ENCODE measurements around the gene MAP6D1. TPM values are rescaled to one million over a fixed set of nuclear protein-coding genes. Genes with fewer than 3 reads are reported as not detected.

MAP6D1 gene
- total and polyA plus RNA-seq, 2 of the 4 experiments (the other 2 are of a cell fraction): 2.7 to 5.2 TPM

- no peak overlapping the region for H3K4me2 ChIP-seq (ENCODE audit: low read depth, low read length)
- CTCF ChIA-PET: no interaction called here
- no peaks in the 10 kb centered on the region for H3K9me3 ChIP-seq (ENCODE audit: control insufficient read depth, insufficient read depth, low read length)
- POLR2A ChIA-PET (ENCODE audit: unreplicated experiment): no interaction called here
- no peak overlapping the region for H3K4me3 ChIP-seq (ENCODE audit: insufficient read depth, low read depth, low read length)
- no peak overlapping the region for H4K8ac ChIP-seq (ENCODE audit: low read depth in 2 of 2, low read length in 2 of 2)
- no peak overlapping the region for H4K5ac ChIP-seq (ENCODE audit: low read depth, low read length)
- H2BK15ac ChIP-seq (ENCODE audit: low read depth, low read length): no peak overlapping the region
- no peak overlapping the region for H3K23ac ChIP-seq (ENCODE audit: low read depth, low read length)
- in situ Hi-C loops (cut with MboI; ENCODE audit: low sequenced_read_pairs) (no loop called here), dilution Hi-C loops (cut with HindIII; ENCODE audit: low sequenced_read_pairs, unreplicated experiment) (no loop called here), intact Hi-C loops (cut with micrococcal nuclease) (no loop called here)
- DNase-seq (no peak), ATAC-seq (ENCODE audit: low read depth) (no peak)
- no peaks in the 10 kb centered on the region for H3K4me1 ChIP-seq (ENCODE audit: control insufficient read depth, insufficient read depth, low read length)
- peaks cover 65% of the 10 kb centered on the region for H3K36me3 ChIP-seq (ENCODE audit: control insufficient read depth, insufficient read depth, low read length)
- BruUV-seq (replicated peaks): no TSS peak
- no peaks in the 10 kb centered on the region for H3K27me3 ChIP-seq (ENCODE audit: control insufficient read depth, insufficient read depth, low read length)
- H2AK9ac ChIP-seq (replicated peaks; ENCODE audit: low read depth, low read length, poor library complexity): no peak overlapping the region
- H3K9me1 ChIP-seq (ENCODE audit: insufficient read depth, low read length): no peaks in the 10 kb centered on the region
- no peak overlapping the region for H4K91ac ChIP-seq (ENCODE audit: insufficient read depth, low read depth, low read length)
- no peak overlapping the region for H3K9ac ChIP-seq (ENCODE audit: low read depth, low read length)
- H2BK20ac ChIP-seq (ENCODE audit: low read depth, low read length): no peak overlapping the region
- no peak for TF ChIP-seq MAFK (IDR thresholded peaks at IDR 0.05; ENCODE audit: low read depth, low read length)
- no peak for TF ChIP-seq CEBPB (IDR thresholded peaks at IDR 0.05; ENCODE audit: low read depth, low read length)
- TF ChIP-seq BHLHE40 (IDR thresholded peaks at IDR 0.05; ENCODE audit: low read depth, low read length): no peak
- TF ChIP-seq RAD21 (IDR thresholded peaks at IDR 0.05; ENCODE audit: low read length): no peak
- no peak for TF ChIP-seq MAZ (IDR thresholded peaks at IDR 0.05; ENCODE audit: borderline replicate concordance, low read depth, low read length)
- TF ChIP-seq RCOR1 (IDR thresholded peaks at IDR 0.05; ENCODE audit: insufficient replicate concordance, low read length): no peak
- TF ChIP-seq ELK1 (IDR thresholded peaks at IDR 0.05; ENCODE audit: borderline replicate concordance, low read depth, low read length): no peak
- no peak for TF ChIP-seq MXI1 (IDR thresholded peaks at IDR 0.05; ENCODE audit: borderline replicate concordance, low read depth, low read length)
- TF ChIP-seq SMC3 (IDR thresholded peaks at IDR 0.05; ENCODE audit: low read depth, low read length): no peak
- no peak for TF ChIP-seq NFE2L2 (IDR thresholded peaks at IDR 0.05; ENCODE audit: low read depth, low read length)
- TF ChIP-seq, protein P1, sequence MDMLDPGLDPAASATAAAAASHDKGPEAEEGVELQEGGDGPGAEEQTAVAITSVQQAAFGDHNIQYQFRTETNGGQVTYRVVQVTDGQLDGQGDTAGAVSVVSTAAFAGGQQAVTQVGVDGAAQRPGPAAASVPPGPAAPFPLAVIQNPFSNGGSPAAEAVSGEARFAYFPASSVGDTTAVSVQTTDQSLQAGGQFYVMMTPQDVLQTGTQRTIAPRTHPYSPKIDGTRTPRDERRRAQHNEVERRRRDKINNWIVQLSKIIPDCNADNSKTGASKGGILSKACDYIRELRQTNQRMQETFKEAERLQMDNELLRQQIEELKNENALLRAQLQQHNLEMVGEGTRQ (IDR thresholded peaks at IDR 0.05; ENCODE audit: low read depth, low read length): no peak
- no peak for TF ChIP-seq CHD1 (IDR thresholded peaks at IDR 0.05; ENCODE audit: low read depth, low read length)
- no peak for TF ChIP-seq FOS (IDR thresholded peaks at IDR 0.05; ENCODE audit: low read depth, low read length)
- TF ChIP-seq, protein P2, sequence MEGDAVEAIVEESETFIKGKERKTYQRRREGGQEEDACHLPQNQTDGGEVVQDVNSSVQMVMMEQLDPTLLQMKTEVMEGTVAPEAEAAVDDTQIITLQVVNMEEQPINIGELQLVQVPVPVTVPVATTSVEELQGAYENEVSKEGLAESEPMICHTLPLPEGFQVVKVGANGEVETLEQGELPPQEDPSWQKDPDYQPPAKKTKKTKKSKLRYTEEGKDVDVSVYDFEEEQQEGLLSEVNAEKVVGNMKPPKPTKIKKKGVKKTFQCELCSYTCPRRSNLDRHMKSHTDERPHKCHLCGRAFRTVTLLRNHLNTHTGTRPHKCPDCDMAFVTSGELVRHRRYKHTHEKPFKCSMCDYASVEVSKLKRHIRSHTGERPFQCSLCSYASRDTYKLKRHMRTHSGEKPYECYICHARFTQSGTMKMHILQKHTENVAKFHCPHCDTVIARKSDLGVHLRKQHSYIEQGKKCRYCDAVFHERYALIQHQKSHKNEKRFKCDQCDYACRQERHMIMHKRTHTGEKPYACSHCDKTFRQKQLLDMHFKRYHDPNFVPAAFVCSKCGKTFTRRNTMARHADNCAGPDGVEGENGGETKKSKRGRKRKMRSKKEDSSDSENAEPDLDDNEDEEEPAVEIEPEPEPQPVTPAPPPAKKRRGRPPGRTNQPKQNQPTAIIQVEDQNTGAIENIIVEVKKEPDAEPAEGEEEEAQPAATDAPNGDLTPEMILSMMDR (conservative IDR thresholded peaks at IDR 0.05; ENCODE audit: low read depth, low read length): no peak
- TF ChIP-seq RFX5 (IDR thresholded peaks at IDR 0.05; ENCODE audit: low read depth, low read length): no peak
- no peak overlapping the region for H2AFZ ChIP-seq (replicated peaks; ENCODE audit: low read length, poor library complexity)
- peaks cover 0 to 12% of the 10 kb centered on the region in 2 experiments; a peak in 3 of 4 replicates for H3K79me1 ChIP-seq (ENCODE audit: low read depth in 1 of 2, low read length in 2 of 2)
- no peak overlapping the region for H2BK5ac ChIP-seq (ENCODE audit: low read depth, low read length, poor library complexity, severe bottlenecking)
- no peak overlapping the region for H3K4ac ChIP-seq (ENCODE audit: low read depth, low read length)
- H3K18ac ChIP-seq (ENCODE audit: low read depth, low read length): no peak overlapping the region
- no peak overlapping the region for H3K27ac ChIP-seq (ENCODE audit: insufficient read depth, low read length)
- H3K14ac ChIP-seq (replicated peaks; ENCODE audit: low read depth, low read length): no peak overlapping the region
- H3K56ac ChIP-seq (ENCODE audit: extremely low read depth, insufficient read depth, low read length): no peak overlapping the region
- peaks cover 4% of the 10 kb centered on the region for H4K20me1 ChIP-seq (ENCODE audit: insufficient read depth, low read length)
- no peak overlapping the region for H2AK5ac ChIP-seq (ENCODE audit: low read depth, low read length)
- WGBS, 2 experiments (ENCODE audit: extremely low coverage in 2 of 2, insufficient read length in 1 of 2): 60% methylated on average over 1 of the region's 8 CpGs; no CpG with 5 or more reads in 1 of the 2 experiments
- no peak overlapping the region for H2BK120ac ChIP-seq (ENCODE audit: low read depth, low read length)
Observed at GRCh38 chr3:183800243-183800863, 25.0 kb downstream of the MAP6D1 start.

Data from IMR-90 (cell line).